GM18511 (cell line): ENCODE results near the gene MCOLN1.
"Not testable (repeated sequence)": the region's sequence is repeated elsewhere in the genome, so short reads cannot be mapped to it uniquely, and the experiment has no call there.

Source experiments
- ATAC-seq: cut with Tn5 transposase; IDR thresholded peaks from one replicate; pipeline ENCODE4 v1.9.1; 2021; ENCODE audit warnings: mild to moderate bottlenecking, moderate library complexity; ENCODE audit not compliant: unreplicated experiment

MCOLN1 gene

GRCh38 chr19:7524992-7525739, 2.7 kb downstream of the MCOLN1 start:
- ATAC-seq = no peak

- no peak for ATAC-seq
These were observed 3.9 kb downstream of the MCOLN1 start for GRCh38 chr19:7526059-7526929.

- ATAC-seq = no peak
These were observed 5.2 kb downstream of the MCOLN1 start for GRCh38 chr19:7527516-7528191.

- ATAC-seq = no peak
These were observed 5.7 kb downstream of the MCOLN1 start for GRCh38 chr19:7528192-7528519.

- no peak for ATAC-seq
These were observed 6.3 kb downstream of the MCOLN1 start for GRCh38 chr19:7528522-7529245.

GRCh38 chr19:7529246-7529600, 6.8 kb downstream of the MCOLN1 start:
- no peak for ATAC-seq

GRCh38 chr19:7529610-7530490, 7.4 kb downstream of the MCOLN1 start:
- ATAC-seq = no peak

- ATAC-seq = no peak
These were observed 11.0 kb downstream of the MCOLN1 start for GRCh38 chr19:7533281-7533885.

- no peak for ATAC-seq
These were observed 11.6 kb downstream of the MCOLN1 start for GRCh38 chr19:7533925-7534480.

- no peak for ATAC-seq
These were observed 12.2 kb downstream of the MCOLN1 start for GRCh38 chr19:7534531-7535046.

GRCh38 chr19:7535047-7535997, 12.9 kb downstream of the MCOLN1 start, which contains the start of gene PNPLA6:
Gene PNPLA6, plus strand, starts transcription at chr19:7535717. Its CDS starts 72 bp downstream, at chr19:7535789.
- ATAC-seq = peak; percentile 77

- ATAC-seq = peak; percentile 3
These were observed 13.7 kb downstream of the MCOLN1 start for GRCh38 chr19:7535998-7536695.

- not testable (repeated sequence) for ATAC-seq
These were observed 16.6 kb downstream of the MCOLN1 start for GRCh38 chr19:7538990-7539389.

- ATAC-seq = no peak
These were observed 17.5 kb downstream of the MCOLN1 start for GRCh38 chr19:7539827-7540425.

GRCh38 chr19:7540761-7541474, 18.5 kb downstream of the MCOLN1 start:
- no peak for ATAC-seq

- no peak for ATAC-seq
These were observed 19.0 kb downstream of the MCOLN1 start for GRCh38 chr19:7541475-7541824.
